ENCODE results near the gene FMNL2.

GRCh38 chr2:152320814-152321213, 14.2 kb upstream of the FMNL2 start:
- TF ChIP-seq, protein P1, sequence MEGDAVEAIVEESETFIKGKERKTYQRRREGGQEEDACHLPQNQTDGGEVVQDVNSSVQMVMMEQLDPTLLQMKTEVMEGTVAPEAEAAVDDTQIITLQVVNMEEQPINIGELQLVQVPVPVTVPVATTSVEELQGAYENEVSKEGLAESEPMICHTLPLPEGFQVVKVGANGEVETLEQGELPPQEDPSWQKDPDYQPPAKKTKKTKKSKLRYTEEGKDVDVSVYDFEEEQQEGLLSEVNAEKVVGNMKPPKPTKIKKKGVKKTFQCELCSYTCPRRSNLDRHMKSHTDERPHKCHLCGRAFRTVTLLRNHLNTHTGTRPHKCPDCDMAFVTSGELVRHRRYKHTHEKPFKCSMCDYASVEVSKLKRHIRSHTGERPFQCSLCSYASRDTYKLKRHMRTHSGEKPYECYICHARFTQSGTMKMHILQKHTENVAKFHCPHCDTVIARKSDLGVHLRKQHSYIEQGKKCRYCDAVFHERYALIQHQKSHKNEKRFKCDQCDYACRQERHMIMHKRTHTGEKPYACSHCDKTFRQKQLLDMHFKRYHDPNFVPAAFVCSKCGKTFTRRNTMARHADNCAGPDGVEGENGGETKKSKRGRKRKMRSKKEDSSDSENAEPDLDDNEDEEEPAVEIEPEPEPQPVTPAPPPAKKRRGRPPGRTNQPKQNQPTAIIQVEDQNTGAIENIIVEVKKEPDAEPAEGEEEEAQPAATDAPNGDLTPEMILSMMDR (IDR thresholded peaks at IDR 0.05) = no peak
- TF ChIP-seq ZFX (IDR thresholded peaks at IDR 0.05; ENCODE audit: borderline replicate concordance) = no peak
